ENCODE data around the gene CARMIL1.
"Not testable (repeated sequence)": the region's sequence is repeated elsewhere in the genome, so short reads cannot be mapped to it uniquely, and the experiment has no call there.

Gene CARMIL1

GRCh38 chr6:25414168-25414567 lies 135.0 kb downstream of the CARMIL1 start:
- no peak for DNase-seq

GRCh38 chr6:25414755-25415154 lies 135.6 kb downstream of the CARMIL1 start:
- no peak for DNase-seq

GRCh38 chr6:25415274-25415673 lies 136.1 kb downstream of the CARMIL1 start:
- DNase-seq: no peak

DNA sequence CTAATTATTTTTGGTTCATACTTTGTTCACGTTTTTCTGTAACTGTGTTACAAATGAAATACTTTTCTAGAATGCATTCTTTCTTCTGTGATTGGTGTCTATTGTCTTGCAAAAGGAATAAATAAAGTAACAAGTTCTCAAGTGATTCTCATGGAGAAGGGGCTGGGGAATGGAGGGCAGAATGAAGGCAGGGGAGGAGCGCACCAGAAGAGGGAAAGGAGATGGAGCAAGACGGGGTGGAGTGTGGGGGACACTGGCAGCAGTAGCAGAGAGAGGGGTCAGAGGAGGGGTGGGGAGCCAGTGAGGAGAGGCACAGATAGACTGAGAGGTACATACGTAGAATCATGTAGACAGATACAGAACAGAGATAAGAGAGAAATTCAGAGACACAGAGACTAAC lies 136.5 kb downstream of the CARMIL1 start:
- no peak for DNase-seq

GRCh38 chr6:25417046-25417605 lies 138.0 kb downstream of the CARMIL1 start:
- DNase-seq: no peak

DNA sequence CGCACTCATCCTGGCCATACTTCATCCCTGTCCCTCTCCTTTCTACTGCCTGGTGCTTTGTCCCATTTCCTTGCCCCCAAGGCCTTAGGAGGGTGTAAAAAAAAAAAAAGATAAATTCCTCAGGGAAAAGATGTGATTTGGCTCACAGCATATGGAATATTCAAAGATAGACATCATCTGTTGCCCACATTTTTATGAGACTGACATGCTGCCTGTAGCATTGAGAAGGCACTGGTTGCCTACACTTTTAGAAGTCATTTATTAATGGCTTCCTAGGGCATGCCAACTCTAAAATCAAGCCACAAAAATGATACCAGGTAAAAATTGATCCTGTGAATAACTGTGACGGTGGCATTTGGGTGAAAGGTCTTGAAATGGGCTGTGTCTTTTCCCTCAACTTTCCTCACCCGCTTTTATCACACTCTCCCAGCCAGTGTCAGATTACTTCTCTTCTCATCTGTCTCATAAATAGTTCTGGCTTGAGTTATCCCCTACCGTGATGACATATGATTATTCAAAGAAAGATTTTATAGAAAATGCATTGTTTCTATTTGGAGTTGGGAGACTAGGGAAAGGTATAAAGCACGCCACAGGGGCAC lies 139.4 kb downstream of the CARMIL1 start:
- DNase-seq: no peak

GRCh38 chr6:25419879-25420278 lies 140.7 kb downstream of the CARMIL1 start:
- no peak for DNase-seq

DNA sequence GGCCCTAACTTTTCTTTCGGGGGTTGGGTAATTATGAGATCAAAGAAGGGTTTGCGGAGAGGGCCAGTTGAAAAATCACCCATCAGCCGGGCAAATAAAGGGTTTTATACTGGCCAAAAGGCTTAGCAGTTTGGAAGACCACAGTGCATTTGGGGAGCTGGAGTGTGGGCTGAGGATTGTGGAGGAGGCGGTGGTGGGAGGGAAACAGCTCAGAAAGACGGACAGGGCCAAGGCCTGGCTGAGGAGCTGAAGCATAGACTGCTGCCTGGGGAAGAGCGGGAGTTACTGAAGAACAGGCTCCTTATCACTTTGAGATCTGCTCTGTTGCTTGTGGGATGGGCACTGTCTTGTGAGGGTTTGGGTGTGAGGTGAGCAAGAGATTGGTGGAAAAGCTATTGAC lies 144.2 kb downstream of the CARMIL1 start:
- no peak for DNase-seq

DNA sequence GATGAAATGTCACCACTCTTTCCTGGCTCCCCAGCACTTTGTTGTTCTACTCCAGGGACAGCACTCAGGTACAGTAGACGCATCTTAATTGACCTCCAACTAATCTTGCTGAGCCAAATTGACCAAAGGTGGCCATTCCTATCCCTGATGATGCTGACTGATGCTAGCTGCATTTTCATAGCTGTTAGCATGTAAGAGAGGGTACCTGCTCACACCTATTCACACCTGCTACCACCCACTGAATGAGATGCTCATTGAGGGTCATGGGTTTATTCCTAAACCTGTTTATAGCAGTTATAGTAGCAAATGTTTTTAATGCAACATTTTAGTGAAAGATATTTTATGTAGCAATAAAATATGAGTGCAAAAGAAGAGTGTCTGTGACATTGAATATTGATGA lies 145.1 kb downstream of the CARMIL1 start:
- no peak for DNase-seq

DNA sequence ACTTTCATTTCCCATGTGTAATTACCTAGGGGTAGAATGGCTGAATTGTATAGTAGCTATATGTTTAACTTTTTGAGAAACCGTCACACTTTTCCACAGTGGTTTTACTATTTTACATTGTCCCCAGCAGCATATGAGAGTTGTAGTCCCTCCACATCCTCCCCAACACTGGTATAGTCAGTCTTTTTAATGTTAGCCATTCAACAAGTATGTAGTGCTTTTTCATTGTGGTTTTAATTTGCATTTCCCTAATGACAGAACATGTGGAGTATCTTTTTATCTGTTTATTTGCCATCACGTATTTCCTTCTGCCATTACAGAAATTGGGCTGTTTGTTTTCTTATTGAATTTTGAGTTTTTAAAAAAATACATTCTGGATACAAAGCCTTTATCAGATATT lies 148.4 kb downstream of the CARMIL1 start:
- DNase-seq: no peak

- DNase-seq: no peak
Observed at GRCh38 chr6:25428758-25429317, 149.7 kb downstream of the CARMIL1 start.

GRCh38 chr6:25431306-25431974 lies 152.3 kb downstream of the CARMIL1 start:
- DNase-seq: no peak

- no peak for DNase-seq
Observed at GRCh38 chr6:25431975-25432307, 152.8 kb downstream of the CARMIL1 start.

DNA sequence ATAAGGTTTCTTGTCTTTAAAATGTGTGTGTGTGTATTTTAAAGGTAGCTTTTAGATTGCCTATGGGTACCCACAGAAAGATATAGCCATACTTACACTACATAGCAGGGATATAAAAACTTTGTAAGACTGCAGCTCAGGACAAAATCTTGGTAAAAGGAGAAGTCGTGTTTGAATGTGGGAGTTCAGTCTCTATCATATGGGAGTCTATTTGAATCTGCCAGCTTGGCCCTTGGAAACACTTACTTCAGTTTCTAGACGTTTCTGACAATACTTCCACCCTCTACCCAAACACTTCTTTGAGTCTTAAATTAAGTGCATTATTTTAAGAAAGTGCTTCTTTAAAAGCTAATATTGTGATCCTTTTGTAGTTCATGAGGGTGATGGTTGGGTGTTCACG lies 155.7 kb downstream of the CARMIL1 start:
- DNase-seq: no peak

DNA sequence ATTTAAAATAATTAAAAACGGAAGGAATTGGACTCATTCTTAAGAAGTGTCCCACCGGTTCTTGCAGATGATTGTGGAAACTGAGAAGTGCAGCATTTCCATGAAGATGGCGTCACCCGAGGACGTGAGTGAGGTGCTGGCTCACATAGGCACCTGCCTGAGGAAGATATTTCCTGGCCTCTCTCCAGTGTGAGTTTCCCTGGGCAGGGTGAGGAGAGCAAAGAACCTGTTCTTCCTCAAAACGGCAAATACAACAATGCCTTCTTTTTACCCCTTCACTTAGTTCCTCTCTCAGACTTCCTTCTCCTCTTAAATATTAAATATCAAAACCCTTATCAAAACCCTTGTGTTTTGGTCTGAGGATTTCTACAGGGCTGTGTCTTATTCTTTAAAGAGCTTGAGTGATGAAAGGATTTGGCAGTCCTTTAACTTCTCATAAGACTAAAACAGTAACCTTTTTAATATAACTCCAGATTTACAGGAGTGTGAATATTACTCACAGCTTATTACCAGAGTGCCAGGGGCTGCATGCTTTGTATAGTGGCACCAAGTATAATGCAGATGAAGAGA lies 156.3 kb downstream of the CARMIL1 start:
- DNase-seq: no peak

DNA sequence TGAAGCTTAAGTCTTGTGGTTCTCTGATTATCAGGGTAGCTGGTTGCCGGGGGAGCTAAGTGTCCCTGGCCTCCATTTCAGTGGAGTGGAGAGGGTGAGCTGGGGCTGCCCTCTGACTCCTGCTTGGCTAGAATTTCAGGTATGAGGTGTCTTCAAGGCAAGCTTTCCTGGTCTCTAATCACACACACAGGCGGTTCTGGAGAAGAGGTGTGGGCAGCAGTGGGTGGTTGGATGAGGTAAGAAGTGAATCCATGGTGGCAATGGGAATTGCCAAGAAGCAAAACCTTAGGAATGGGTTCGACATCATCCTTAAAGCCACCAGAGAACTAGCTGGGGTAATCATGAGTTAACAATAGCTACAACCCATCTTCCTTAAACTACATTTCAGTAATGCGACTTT lies 157.6 kb downstream of the CARMIL1 start:
- no peak for DNase-seq

- no peak for DNase-seq
Observed at GRCh38 chr6:25439368-25439767, 160.2 kb downstream of the CARMIL1 start.

DNA sequence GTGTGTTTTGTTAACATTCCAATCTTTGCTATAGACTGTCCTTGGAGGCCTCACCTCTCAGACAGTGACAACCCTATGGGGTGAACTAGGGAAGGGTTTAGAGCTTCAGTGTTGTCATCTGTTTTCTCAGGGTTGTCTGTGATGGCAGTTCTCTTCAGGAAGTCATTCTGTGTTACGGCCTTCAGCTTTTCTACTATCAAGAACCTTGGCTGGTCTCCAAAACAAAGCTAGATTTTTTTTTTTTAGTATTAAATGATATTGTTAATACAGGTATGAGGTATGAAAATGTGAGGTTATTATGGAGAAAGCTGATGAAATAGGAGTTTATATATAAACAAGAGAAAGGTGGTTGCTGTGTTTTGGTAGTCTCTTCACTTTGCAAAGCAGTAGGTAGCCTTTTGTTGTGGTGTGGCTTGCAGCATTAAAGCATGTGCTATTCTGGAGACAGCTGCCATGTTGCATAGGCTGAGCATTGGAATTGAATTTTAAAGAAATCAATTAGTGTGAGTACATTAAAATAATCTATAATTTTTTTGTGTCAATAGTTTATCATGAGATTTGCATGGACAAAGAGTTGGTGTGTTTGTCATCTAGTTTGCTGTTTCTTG lies 162.6 kb downstream of the CARMIL1 start:
- DNase-seq: no peak

- no peak for DNase-seq
Observed at GRCh38 chr6:25442898-25443297, 163.7 kb downstream of the CARMIL1 start.

DNA sequence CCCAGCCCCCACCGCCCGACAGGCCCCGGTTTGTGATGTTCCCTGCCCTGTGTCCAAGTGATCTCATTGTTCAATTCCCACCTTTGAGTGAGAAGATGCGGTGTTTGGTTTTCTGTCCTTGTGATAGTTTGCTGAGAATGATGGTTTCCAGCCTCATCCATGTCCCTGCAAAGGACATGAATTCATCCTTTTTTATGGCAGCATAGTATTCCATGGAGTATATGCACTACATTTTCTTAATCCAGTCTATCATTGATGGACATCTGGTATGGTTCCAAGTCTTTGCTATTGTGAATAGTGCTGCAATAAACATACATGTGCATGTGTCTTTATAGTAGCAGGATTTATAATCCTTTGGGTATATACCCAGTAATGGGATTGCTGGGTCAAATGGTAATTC lies 165.3 kb downstream of the CARMIL1 start:
- DNase-seq: not testable (repeated sequence)

- DNase-seq: no peak
Observed at GRCh38 chr6:25446830-25447569, 167.8 kb downstream of the CARMIL1 start.

DNA sequence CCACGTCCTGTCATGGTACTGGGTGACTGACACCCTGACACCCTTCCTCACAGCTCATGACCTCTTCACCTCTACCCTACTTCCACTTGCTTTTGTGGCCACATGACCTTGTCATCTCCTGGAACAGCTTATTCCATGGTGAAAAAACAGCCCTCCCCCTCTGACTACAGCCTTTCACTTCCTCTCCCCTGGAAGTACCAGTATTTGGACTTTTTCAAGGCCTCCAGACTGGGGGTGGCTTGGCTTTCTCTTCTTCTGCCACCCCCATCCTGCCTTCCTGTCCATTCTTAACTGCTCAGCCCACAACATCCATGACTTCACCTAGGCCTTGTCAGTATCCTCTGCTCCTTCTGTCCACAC lies 168.4 kb downstream of the CARMIL1 start:
- DNase-seq: no peak

DNA sequence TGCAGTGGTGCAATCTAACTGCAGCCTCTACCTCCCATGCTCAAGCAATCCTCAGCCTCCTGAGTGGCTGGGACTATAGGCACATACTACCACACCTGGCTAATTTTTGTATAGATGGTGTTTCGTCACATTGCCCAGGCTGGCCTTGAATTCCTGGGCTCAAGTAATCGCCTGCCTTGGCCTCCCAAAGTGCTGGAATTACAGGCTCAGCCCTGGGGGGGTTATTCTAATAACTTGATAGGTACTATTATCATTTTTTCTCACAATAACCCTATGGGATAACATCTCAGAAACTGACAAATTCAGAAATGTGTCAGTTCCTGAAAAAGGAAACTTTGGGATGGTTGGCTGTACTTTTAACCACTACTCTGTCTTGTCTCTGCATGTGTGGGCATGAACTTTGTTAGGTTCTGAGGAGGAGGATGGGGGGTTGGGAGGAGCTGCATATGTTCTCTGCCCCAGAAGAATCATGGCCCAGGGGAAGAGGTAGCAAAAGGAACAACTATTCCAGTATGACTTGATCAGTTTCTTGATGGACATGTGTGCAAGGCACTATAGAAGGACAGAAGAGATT lies 169.9 kb downstream of the CARMIL1 start:
- DNase-seq: no peak
